Measurements from ENCODE around the gene CDH22. TPM values are rescaled to one million over a fixed set of nuclear protein-coding genes. Genes with fewer than 3 reads are reported as not detected.
A peak's percentile ranks its signal among the peaks of the same experiment; 100 is the strongest.

Gene CDH22
- total and polyA plus RNA-seq, 9 of the 15 experiments (the other 6 are each of a cell fraction or from before 2014, with no cell fraction given) = 0.07 to 0.08 TPM; not detected in 7

- TF ChIP-seq JUND (IDR thresholded peaks at IDR 0.05; ENCODE audit: borderline replicate concordance, low read depth, low read length) (no peak), JUND (tag; IDR thresholded peaks at IDR 0.05; ENCODE audit: borderline replicate concordance, low read depth, low read length) (no peak), DIDO1 (tag; IDR thresholded peaks at IDR 0.05; ENCODE audit: low read depth) (no peak), MBD2 (IDR thresholded peaks at IDR 0.05; ENCODE audit: borderline replicate concordance, low read depth) (no peak), CBX8 (IDR thresholded peaks at IDR 0.05; ENCODE audit: borderline replicate concordance, extremely low read depth, low read depth, low read length, poor library complexity, severe bottlenecking) (no peak), EP300 (IDR thresholded peaks at IDR 0.05; ENCODE audit: low read length) (no peak), E2F4 (CRISPR knock-in tag; IDR thresholded peaks at IDR 0.05; ENCODE audit: low read depth) (no peak), ZNF134 (CRISPR knock-in tag; conservative IDR thresholded peaks at IDR 0.05) (no peak), ZNF140 (CRISPR knock-in tag; IDR thresholded peaks at IDR 0.05) (no peak), ZNF12 (CRISPR knock-in tag; IDR thresholded peaks at IDR 0.05) (no peak), CBFA2T2 (conservative IDR thresholded peaks at IDR 0.05) (no peak), HNRNPL (IDR thresholded peaks at IDR 0.05; ENCODE audit: low read depth, low read length) (no peak), ESRRA (IDR thresholded peaks at IDR 0.05; ENCODE audit: borderline replicate concordance, low read depth) (peak; percentile 22; the same call in 1 of the 2 replicates), MTF1 (CRISPR knock-in tag; IDR thresholded peaks at IDR 0.05; ENCODE audit: borderline replicate concordance) (no peak), TSC22D4 (tag; IDR thresholded peaks at IDR 0.05) (no peak), SMAD4 (CRISPR knock-in tag; conservative IDR thresholded peaks at IDR 0.05) (no peak), BRD9 (IDR thresholded peaks at IDR 0.05; ENCODE audit: low read depth, partially characterized antibody) (no peak), PHF21A (IDR thresholded peaks at IDR 0.05; ENCODE audit: borderline replicate concordance, low read depth) (no peak), CBX1 (IDR thresholded peaks at IDR 0.05; ENCODE audit: low read depth) (no peak), DPF2 (IDR thresholded peaks at IDR 0.05) (0 out of 2 replicates have a peak, but pooled peaks have one; percentile 53), GABPA (tag; conservative IDR thresholded peaks at IDR 0.05; ENCODE audit: low read depth) (no peak), ZC3H8 (IDR thresholded peaks at IDR 0.05) (no peak), SMARCE1 (IDR thresholded peaks at IDR 0.05) (no peak), HLTF (IDR thresholded peaks at IDR 0.05) (no peak), POLR2G (IDR thresholded peaks at IDR 0.05; ENCODE audit: low read depth, low read length) (peak; percentile 42), MYNN (IDR thresholded peaks at IDR 0.05) (no peak), MYNN (CRISPR knock-in tag; IDR thresholded peaks at IDR 0.05) (no peak)
Observed at GRCh38 chr20:46312075-46312944, 4.0 kb upstream of the CDH22 start (continued).
